SK-N-SH (cell line): Measurements from ENCODE around the gene AHDC1.

Experiments
- CTCF ChIP-seq: fragments of 200-600 bp; sonication (generic); IDR thresholded peaks from 2 replicates; pipeline ENCODE4 v1.6.1; 2017; ENCODE audit warnings: antibody characterized with exemption, mild to moderate bottlenecking, moderate library complexity
- EP300 ChIP-seq, 2 experiments: IDR thresholded peaks; 2 replicates each; pipeline versions ENCODE4 v1.4.0 to v1.6.1; 2012; ENCODE audit warnings: borderline replicate concordance in 1 of 2, low read depth in 1 of 2, low read length in 1 of 2
- EZH2phosphoT487 ChIP-seq: fragments of 200-600 bp; sonication (generic); IDR thresholded peaks from 2 replicates; pipeline ENCODE4 v1.6.1; 2017; ENCODE audit warnings: low read depth, mixed run types, mild to moderate bottlenecking, antibody characterized with exemption, moderate library complexity, borderline replicate concordance
- FOSL2 ChIP-seq: IDR thresholded peaks from 2 replicates; pipeline ENCODE4 v1.4.0; 2012; ENCODE audit warnings: low read depth, mild to moderate bottlenecking, moderate library complexity, borderline replicate concordance
- POLR2AphosphoS5 ChIP-seq: IDR thresholded peaks from 2 replicates; pipeline ENCODE4 v1.6.1; 2012; ENCODE audit warnings: low read depth, low read length
- RAD21 ChIP-seq: IDR thresholded peaks from 2 replicates; pipeline ENCODE4 v1.6.1; 2012; ENCODE audit warnings: mild to moderate bottlenecking, low read length
- TAF1 ChIP-seq: IDR thresholded peaks from 2 replicates; pipeline ENCODE4 v1.6.1; 2012; ENCODE audit warnings: low read depth, mild to moderate bottlenecking, low read length, moderate library complexity, borderline replicate concordance

- no peak for TF ChIP-seq CTCF
- no peak for TF ChIP-seq POLR2AphosphoS5
- no peak for TF ChIP-seq EP300 (IDR thresholded peaks at IDR 0.05; ENCODE audit: borderline replicate concordance in 1 of 2, low read depth in 1 of 2, low read length in 1 of 2)
- no peak for TF ChIP-seq RAD21
- TF ChIP-seq TAF1: no peak
- TF ChIP-seq FOSL2: no peak
- no peak for TF ChIP-seq EZH2phosphoT487
These were observed 41.2 kb downstream of the AHDC1 start for GRCh38 chr1:27562534-27563340.
